BE2C (cell line): Measurements from ENCODE around the gene ARGLU1.
A peak's percentile ranks its signal among the peaks of the same experiment; 100 is the strongest.

Experiments
- DNase-seq: peaks from one replicate; pipeline ENCODE4 v3.0.0-alpha.2; 2020
- H3K27me3 ChIP-seq: fragments of 250-450 bp; sonication (Bioruptor Pico); 2 replicates; pipeline ENCODE4 v1.5.1; 2020; ENCODE audit warnings: mild to moderate bottlenecking
- H3K36me3 ChIP-seq: fragments of 250-450 bp; sonication (Bioruptor Pico); 2 replicates; pipeline ENCODE4 v1.5.1; 2020; ENCODE audit warnings: mild to moderate bottlenecking
- H3K4me1 ChIP-seq: fragments of 250-450 bp; sonication (Bioruptor Pico); 2 replicates; pipeline ENCODE4 v1.5.1; 2020
- H3K4me3 ChIP-seq: 2 replicates; pipeline ENCODE4 v1.5.1; 2011; ENCODE audit warnings: low read depth, low read length
- H3K9me3 ChIP-seq: fragments of 250-450 bp; sonication (Bioruptor Pico); 2 replicates; pipeline ENCODE4 v1.5.1; 2020
- CTCF ChIP-seq: IDR thresholded peaks from 2 replicates; pipeline ENCODE4 v1.5.1; 2012; ENCODE audit warnings: mild to moderate bottlenecking, low read depth, low read length

ARGLU1 gene

GRCh38 chr13:106586648-106587166 is 18.8 kb upstream of the ARGLU1 start:
- peaks cover 7% of the 10 kb centered on the region; the same call in 1 of the 2 replicates for H3K9me3 ChIP-seq
- H3K4me1 ChIP-seq, result no peaks in the 10 kb centered on the region
- H3K4me3 ChIP-seq, result no peak overlapping the region
- H3K27me3 ChIP-seq, result peaks cover 4% of the 10 kb centered on the region; the same call in 1 of the 2 replicates
- H3K36me3 ChIP-seq, result no peaks in the 10 kb centered on the region
- no peak for TF ChIP-seq CTCF
- DNase-seq, result no peak

- H3K27me3 ChIP-seq, result no peaks in the 10 kb centered on the region; the same call in 1 of the 2 replicates
- peaks cover 7% of the 10 kb centered on the region; the same call in 1 of the 2 replicates for H3K9me3 ChIP-seq
- DNase-seq, result no peak
- no peak overlapping the region for H3K4me3 ChIP-seq
- no peak for TF ChIP-seq CTCF
- no peaks in the 10 kb centered on the region for H3K36me3 ChIP-seq
- no peaks in the 10 kb centered on the region for H3K4me1 ChIP-seq
Measured at GRCh38 chr13:106581225-106581624, 13.3 kb upstream of the ARGLU1 start.

GRCh38 chr13:106575896-106576295 is 8.0 kb upstream of the ARGLU1 start:
- Histone ChIP-seq H3K9me3 (no peaks in the 10 kb centered on the region), H3K27me3 (no peaks in the 10 kb centered on the region; the same call in 1 of the 2 replicates), H3K36me3 (no peaks in the 10 kb centered on the region), H3K4me3 (no peak overlapping the region), H3K4me1 (no peaks in the 10 kb centered on the region)
- no peak for DNase-seq
- TF ChIP-seq CTCF, result no peak

GRCh38 chr13:106573868-106574267 is 5.9 kb upstream of the ARGLU1 start:
- no peaks in the 10 kb centered on the region for H3K27me3 ChIP-seq
- H3K9me3 ChIP-seq, result no peaks in the 10 kb centered on the region
- no peaks in the 10 kb centered on the region for H3K36me3 ChIP-seq
- no peaks in the 10 kb centered on the region for H3K4me1 ChIP-seq
- DNase-seq, result no peak
- no peak for TF ChIP-seq CTCF
- no peak overlapping the region for H3K4me3 ChIP-seq

- DNase-seq, result no peak
- no peaks in the 10 kb centered on the region for H3K27me3 ChIP-seq
- no peak for TF ChIP-seq CTCF
- no peaks in the 10 kb centered on the region for H3K4me1 ChIP-seq
- H3K36me3 ChIP-seq, result no peaks in the 10 kb centered on the region
- no peaks in the 10 kb centered on the region for H3K9me3 ChIP-seq
- no peak overlapping the region for H3K4me3 ChIP-seq
Measured at GRCh38 chr13:106573284-106573846, 5.4 kb upstream of the ARGLU1 start.

GRCh38 chr13:106570299-106570852 is 2.4 kb upstream of the ARGLU1 start:
- no peaks in the 10 kb centered on the region for H3K4me1 ChIP-seq
- peak; percentile 87 for DNase-seq
- TF ChIP-seq CTCF, result no peak
- H3K9me3 ChIP-seq, result no peaks in the 10 kb centered on the region
- H3K4me3 ChIP-seq, result peak overlapping the region; percentile 46
- no peaks in the 10 kb centered on the region for H3K27me3 ChIP-seq
- no peaks in the 10 kb centered on the region for H3K36me3 ChIP-seq
